Colon (tissue), 2 donors: ENCODE data around the gene WIF1.
A peak's percentile ranks its signal among the peaks of the same experiment; 100 is the strongest.

Experiments used
- FAIRE-seq: peaks from 2 replicates; lab custom pipeline; 2012; peaks lifted over from hg19 to GRCh38; lab: Jason Lieb, UNC
- donor health status: control.
- donor health status: control.

The WIF1 gene

DNA sequence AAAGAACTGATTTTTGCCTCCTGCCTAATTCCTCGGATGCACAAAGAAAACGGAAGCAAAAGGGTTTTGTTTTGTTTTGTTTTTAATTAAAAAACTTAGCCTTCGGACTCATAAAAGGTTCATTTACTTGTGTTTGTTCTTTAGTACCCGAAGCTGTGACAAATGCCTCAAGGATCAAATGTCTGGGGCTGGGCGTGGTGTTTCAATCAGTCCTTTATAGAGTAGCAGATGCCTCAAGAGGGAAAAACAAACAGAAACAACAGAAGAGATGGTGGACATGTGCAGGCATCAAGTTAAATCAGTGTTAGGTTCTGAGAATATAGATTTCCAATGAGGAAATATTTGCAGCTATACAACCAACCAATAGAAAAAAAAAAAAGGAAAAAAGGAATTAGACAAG lies 1.6 kb upstream of the WIF1 start:
- no peak for FAIRE-seq

DNA sequence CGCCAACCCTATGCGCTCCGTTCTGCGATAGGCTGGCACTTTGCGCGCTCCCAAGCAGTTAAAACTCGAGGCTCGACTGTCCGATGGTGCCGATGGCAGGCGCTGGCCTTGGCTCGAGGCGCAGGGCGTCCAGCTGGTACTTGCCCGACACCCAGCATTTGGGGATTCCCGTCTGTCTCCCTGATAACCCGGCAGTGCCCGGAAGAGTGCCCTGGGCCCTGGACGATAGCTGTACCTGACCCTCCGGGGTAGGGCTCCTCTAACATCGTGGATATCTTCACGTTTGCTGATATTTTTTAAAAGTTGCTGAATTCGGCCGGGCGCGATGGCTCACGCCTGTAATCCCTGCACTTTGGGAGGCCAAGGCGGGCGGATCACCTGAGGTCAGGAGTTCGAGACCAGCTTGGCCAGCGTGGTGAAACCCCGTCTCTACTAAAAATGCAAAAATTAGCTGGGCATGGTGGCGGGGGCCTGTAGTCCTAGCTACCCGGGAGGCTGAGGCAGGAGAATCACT lies 908 bp upstream of the WIF1 start:
- no peak for FAIRE-seq

DNA sequence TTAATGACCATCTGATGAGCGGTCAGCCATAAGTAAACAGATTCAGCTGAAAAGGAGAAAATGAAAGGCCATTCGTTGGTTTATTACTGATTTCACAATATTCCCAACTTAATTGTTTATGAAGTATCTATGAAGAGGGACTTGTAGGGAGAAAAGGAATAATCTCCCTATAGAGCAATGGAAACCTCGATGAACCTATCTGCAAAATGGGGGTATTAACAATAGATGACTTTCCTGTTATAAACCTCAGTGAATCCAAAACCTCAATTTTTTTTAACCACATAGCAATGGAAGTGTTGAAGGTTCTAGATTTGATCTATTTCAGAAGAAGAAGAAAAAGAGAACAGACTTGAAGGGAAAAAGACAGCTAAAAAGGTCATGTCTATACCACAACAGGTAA lies 2.0 kb downstream of the WIF1 start:
- FAIRE-seq: no peak

DNA sequence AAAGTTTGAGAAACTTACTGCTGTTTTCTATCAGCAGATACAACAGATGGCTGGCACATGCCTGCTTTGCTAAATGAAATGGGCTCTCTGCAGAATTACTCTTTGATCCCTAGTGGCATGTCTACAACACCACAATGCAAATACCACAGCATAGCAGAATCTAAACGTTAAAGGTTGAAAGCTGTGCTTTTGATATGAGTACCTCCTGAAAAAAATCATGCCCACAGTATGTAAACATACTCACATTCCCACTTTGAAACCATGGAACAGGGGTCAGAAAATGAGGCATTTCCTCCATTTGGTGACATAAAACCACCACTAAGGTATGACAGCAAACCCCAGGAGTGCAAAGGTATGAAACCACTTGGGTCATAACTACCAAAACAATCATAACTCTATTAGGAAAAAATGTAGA lies 7.5 kb downstream of the WIF1 start:
- FAIRE-seq: no peak

DNA sequence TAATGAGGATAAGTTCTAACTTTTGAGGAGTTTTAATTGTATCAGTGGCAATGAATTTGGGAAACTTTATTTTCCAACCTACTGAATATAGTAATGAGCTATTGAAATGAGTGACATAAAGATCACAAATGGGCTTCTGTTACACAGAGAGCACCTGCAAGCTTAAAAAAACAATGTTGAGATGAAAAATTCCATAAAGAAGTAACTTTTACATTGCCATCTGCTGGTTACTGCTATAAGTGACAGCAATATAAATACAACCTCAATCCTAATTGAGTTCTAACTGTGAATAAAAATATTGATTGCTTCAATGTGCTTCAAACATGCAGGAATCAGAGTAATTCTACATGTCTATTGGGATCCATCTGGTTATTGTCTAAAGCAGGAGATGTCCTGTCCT lies 14.2 kb downstream of the WIF1 start:
- no peak for FAIRE-seq

DNA sequence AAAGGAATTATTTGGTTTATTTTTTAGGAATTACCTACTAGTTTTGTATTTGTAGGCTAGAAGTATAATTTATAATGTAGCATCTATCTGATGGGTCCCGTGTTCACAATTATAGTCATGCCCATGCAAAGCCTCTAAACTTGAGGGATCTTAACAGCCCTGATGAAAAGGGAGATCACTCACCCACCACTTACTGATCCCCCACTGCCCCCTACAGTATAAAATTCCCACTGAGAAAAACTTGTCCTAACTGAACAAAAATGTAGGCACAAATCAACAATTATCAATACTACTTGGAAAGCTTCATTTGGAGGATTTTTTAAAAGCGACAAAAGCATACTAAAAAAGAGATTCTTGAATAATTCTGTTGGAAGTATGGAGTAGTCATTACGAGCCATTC lies 21.0 kb downstream of the WIF1 start:
- no peak for FAIRE-seq

DNA sequence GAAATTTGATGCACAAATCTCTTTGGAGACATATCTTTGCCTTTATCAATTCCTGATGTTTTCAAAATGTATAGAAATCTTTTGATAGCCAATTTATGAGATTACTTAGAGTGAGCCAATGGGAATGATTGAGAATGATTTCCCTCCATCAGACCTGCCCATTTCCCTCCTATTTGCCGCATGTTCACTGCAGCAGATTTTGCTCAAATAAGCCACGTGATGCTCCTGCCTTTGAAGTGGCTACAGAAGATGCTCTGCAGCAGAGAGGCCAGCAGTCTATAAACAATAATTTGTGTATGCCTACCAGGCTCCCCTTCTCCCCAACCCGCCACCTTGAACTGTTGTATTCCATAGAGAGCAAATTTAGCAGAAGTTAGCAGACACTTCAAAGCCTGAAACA lies 21.9 kb downstream of the WIF1 start:
- FAIRE-seq: no peak

DNA sequence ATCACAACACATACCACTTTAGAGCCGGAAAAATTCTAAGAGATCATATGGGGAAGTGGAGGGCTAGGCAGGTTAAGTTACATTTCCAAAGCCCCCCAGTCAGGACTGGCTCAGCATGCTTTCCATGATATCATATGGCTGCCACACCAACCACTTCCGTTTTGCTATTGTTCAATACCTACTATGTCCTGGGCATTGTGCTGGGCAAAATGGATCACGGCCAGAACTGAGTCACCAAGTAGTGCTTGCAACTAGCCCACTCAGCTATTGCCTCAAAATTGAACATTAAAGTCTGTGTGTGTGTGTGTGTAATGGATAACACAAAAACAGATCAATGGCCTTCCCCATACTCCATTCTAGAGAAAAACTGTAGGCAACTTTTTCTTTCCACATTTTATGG lies 22.7 kb downstream of the WIF1 start:
- no peak for FAIRE-seq

DNA sequence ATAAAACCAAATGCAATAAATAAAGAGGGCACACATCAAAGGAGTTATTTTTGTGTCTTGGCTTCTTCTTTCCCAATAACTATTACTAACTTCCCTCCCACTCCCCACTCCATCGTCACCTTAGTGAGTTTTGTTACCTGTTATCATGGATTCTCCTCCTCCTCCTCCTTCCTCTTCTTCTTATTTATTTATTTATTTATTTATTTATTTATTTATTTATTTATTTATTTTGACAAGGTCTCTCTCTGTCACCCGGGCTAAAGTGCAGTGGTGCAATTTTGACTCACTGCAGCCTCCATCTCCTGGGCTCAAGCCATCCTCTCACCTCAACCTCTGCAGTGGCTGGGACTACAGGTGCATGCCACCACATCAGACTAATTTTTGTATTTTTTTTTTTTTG lies 26.4 kb downstream of the WIF1 start:
- FAIRE-seq: no peak

DNA sequence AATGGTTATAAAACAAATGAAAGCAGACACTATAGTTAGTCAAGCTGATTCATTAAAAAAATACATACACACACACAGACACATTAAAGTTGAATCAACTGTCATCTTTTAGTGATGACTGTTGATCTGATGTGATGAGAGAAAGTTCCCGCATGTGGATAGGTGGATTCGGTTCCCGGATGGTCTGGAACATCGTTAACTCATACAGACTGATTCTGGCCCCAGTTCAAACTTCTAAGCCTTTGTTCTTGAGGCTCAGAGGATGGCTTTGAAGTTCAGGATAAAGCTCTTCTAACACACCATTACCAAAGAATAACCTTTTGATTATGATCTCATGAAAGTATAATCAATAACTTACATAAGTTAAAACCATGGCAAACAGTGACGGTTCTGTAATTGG lies 27.5 kb downstream of the WIF1 start:
- FAIRE-seq: no peak

DNA sequence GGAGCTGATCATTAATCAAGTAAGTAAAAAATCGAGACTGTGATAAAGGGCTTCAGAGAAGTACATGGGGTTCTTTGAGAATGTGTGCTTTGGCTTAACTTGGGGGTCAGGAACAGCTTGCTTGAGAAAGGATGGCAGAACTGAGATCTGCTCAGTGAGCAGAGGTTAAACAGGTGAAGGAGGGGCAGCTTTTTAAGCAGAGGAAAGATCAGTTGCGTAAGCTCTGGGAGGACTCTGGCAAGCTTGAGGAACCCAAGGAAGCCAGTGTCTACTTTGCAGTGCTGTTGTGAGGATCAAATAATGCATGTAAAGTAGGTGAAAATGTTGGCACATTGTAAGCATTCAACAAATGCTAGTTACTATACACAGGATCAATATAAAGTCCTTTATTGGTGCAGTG lies 30.6 kb downstream of the WIF1 start:
- FAIRE-seq: no peak

DNA sequence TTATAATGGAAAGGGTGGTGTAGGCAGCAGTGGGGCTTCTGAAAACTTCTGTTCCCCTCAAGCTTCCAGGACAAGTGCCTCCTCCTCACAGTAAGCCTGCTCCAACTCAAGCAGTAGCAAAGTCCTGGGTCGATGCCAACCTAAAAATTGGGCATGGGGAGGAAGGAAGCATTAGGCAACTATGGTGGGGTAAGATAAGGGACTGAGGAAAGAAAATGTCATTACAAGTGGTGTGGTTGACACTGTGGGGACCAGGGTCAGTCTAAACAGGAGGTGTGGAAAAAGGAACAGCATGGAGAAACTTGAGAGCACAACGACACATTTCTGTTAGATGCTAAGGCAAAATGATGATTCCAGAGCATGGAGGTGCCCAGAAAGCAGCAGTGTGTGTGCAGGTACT lies 34.9 kb downstream of the WIF1 start:
- FAIRE-seq: no peak

DNA sequence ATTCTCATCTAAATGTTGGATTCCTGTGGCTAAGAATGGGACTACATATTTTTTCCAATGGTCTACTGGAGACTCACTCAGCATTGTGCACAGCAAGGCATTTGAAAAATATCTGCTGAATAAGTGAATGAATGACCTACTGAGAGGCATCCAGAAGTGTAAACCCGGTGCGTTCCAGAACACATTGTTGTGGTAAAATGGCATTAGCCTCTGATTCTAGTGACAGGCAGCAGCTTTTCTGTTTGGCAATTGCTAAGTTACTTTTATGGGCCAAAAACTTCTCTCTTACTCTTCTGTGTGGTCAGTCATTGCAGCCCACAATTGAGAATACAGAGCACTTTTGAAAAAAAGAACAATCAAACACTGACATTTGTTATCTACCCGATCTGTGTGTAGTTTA lies 36.5 kb downstream of the WIF1 start:
- FAIRE-seq: no peak

DNA sequence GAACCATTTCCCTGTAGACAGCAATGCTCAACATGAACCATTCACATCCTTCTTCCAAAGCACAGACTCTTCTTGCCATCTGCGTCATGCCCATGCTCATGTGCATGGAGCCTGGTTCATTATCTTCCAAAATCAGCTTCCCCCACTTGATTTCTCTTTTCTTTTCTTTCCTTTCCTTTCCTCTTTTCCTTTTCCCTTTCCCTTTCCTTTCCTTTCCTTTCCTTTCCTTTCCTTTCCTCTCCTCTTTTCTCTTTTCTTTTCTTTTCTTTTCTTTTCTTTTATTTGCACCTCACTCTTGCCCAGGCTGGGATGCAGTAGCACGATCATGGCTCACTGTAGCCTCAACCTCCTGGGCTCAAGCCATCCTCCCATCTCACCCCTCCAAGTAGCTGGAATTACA lies 37.5 kb downstream of the WIF1 start:
- no peak for FAIRE-seq

DNA sequence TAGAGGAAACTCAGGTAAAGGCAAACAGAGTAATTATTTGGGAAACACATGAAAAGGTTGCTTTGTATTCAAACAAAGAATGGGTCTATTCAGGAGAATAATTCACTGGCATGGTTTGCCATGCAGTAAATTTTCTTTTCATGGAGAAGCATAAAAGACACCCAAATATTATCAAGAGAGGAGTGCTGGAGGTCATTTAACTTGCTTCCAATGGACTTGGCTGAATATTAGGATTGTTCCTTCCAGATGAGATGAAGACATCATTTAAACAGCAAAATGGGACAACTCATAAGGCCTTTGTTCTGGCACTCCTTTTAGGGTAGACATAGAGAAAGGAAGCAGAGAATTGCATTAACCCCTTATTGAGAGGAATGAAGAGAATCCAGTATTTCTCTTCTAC lies 38.7 kb downstream of the WIF1 start:
- FAIRE-seq: no peak

DNA sequence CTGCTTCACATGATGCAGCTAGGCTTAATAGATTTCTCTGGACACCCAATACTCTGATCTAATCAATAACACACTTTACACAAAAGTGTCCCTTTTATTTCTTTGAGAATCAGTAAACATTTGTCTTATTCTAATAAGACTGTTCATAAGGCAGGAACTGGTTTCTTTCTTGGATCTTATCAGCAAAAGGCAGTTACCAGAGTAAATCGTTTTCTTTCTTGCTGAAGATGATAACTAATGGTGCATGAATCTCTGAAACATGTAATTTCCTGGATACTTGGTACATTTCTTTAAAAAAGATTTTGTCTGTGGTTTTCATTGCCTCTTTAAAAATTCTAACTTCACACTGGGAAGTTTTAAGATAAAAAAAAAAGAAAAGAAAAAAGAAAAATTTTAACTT lies 39.6 kb downstream of the WIF1 start:
- peak; percentile 24 for FAIRE-seq

DNA sequence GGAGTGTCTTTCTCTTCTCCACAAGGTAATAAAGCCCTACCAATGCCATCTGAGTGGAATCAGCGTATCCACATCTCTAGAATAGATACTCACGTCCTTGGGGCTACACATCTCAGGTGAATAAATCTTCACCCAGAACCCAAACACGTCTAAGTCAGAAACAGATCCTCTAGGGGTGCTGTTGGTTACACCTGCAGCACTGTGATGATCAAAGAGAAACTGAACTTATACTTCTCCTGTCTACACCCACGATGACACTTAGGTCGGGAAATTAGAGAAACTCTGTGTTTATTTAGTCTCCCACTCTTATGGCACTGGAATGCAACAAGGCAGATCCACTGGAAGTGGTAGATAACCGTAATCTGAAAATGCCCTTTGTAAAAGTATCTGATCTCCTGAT lies 46.2 kb downstream of the WIF1 start:
- no peak for FAIRE-seq

DNA sequence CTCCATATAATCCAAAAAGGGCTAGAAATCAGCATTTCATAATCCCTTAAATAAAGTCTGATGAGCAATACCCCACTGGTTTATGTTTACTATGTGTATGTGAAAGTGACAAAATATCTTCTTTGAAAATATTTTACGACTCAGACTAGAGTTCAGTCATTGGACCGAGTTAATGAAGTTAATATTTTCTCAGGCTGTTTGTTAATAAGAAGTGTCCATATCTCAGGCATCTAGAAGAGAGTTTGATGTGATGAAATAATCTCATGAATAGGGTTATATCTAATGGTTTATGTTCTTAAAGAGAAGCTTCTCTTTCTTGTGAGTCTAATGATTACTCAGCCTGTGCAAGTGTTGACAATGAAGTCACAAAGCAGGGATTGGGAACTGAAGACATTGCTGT lies 51.8 kb downstream of the WIF1 start:
- no peak for FAIRE-seq

DNA sequence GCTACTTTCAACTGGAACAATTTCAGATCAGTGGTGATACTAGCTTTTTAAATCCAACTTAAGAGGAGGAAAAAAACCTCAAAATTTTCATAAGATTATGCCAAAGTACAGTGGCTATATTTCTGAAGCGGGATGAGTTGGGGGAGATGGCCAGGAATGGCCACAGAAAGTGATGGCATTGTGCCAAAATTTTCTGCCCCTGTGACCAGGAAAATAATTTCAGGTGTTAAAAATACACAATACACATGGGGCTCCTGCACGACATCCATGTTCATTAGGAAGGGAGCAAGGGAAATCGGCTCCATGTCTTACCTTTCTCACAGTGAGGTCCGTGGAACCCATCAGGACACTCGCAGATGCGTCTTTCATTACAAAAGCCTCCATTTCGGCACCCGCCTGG lies 53.7 kb downstream of the WIF1 start:
- FAIRE-seq: no peak

DNA sequence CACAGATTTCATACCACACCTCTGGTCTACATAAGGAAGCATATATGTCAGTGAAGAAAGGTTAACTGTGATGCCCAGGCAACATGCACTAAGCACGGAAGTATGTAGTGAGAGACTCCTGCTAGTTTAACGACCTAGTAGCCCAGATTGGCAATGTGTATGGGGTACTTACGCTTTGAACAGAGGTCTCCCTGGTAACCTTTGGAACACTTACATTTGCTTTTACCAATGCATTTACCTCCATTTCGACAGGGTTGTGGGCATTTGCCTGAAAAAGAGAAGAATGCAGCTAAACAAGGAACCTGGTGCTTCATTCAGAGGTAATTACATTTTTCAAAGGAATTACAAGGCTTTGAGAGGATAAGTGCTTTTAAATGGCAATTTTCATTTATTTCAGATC lies 65.2 kb downstream of the WIF1 start:
- FAIRE-seq: no peak

DNA sequence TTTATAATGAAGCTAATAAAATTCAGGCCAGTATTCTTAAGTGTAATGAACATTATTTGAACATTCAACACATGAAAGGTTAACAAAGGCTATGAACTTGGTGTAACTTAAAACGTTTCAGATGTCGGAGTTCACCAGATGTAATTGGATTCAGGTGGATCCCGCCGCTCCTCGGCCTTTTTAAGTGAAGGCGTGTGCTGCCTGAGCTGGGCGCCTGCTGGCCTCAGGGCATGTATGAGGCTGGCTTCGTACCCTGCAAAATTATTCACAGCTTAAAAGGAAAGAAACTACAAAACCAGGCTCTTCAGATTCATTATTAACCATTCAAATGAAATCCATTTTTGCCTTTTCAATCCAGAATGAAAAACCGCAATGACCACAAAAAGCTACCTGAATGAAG lies 69.9 kb downstream of the WIF1 start:
- FAIRE-seq: no peak

DNA sequence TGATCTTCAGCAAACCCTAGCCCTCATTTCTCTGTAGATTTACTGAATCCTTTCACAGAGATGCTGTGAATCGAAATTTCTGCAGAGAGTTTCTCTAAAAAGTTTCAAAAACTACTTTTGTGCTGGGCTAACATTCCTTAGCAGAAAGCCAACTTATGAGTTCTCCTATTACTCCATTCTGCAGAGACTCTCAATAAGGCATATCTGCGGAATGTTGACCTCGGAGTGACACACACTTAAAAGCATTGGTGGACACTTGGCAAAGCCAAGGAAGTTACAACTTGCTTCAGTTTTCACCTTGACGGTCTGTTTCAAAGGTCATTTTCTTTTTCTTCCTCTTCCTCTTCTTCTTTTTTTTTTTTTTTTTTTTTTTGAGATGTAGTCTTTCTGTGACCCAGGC lies 75.8 kb downstream of the WIF1 start:
- FAIRE-seq: no peak

DNA sequence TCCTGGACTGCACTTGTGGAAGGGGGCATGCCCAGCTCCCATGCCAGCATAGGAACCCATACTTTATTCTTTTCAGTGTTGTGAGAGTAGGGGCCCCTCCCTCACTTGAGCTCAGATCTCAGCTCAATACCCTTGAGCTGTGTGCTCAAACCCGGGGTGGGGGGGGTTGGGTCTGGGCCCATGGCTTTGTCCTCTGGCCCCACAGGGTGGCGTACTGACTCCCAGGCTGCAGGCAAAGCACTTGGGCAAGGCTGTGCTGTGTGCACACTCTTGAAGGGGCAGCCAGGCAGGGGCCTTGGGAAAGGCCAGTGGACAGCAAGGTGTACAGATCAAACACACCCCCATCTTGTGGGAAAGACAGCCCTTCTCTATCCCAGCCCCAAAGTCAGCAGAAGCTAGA lies 81.8 kb downstream of the WIF1 start:
- FAIRE-seq: no peak

DNA sequence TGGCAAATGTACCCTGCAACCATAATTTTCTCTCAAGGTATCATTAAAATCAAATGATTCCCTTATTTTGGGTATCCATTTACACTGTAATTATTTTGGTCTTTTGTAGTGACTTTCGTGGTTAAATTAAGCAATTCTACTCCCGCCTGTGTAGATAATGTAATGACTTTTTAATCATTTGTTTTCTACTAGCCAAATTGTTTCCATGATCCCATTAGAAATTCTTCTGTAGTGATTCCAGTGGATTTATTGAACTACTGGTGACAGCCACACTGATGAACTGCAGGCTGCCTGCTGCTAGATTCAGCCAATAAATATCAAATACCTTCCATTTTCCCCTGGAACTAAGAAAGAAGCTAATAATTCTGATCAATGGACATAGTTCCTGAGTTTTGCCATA lies 96.0 kb downstream of the WIF1 start:
- FAIRE-seq: no peak

DNA sequence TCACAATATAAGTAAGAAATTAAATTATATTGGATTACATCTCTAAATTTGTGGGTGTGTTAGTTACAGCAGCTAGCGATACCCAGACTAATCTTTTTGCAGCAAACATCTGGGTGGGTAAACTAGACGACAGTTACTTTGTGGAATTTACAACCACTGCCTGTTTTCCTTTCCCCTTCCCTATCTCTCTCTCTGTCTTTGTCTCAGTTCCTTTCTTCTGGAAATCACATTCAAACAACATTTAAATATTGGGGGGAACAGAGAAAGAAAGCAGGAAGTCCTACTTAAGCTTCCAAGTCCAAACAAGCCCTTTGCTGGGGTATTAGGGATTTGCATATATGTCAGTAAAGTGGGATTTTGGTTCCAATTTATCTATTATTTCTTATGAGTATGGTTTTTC lies 97.6 kb downstream of the WIF1 start:
- FAIRE-seq: no peak
